GM18498 (cell line): Measurements from ENCODE around the gene CLIP1.
"Not testable (repeated sequence)": the region's sequence is repeated elsewhere in the genome, so short reads cannot be mapped to it uniquely, and the experiment has no call there.

Experiments
- ATAC-seq: cut with Tn5 transposase; IDR thresholded peaks from one replicate; pipeline ENCODE4 v1.9.1; 2021; ENCODE audit warnings: mild to moderate bottlenecking, moderate library complexity; ENCODE audit not compliant: unreplicated experiment

CLIP1 gene

DNA sequence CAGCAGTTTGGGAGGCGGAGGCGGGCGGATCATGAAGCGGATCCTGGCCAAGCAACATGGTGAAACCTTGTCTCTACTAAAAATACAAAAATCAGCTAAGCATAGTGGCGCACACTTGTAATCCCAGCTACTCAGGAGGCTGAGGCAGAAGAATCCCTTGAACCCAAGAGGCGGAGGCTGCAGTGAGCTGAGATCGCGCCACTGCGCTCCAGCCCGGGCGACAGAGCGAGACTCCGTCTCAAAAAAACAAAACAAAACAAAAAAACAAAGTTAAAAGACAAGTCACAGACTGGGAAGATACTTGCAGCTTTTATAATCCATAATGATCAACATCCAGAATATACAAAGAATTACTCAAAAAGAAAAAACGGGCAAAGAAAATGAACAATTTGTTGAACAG is 161.7 kb downstream of the CLIP1 start:
- ATAC-seq: not testable (repeated sequence)

DNA sequence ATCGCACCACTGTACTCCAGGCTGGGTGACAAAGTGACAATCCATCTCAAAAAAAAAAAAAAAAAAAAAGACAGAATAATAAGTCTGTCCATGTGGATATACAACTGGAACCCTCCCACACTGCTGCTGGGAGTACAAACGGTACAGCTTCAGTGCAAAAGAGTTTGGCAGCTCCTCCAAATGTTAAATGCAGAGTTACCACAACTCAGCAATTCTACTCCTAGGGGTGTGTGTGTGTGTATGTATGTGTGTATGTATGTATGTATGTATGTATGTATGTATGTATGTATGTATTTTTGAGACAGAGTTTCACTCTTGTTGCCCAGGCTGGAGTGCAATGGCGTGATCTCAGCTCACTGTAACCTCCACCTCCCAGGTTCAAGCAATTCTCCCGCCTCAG is 163.5 kb downstream of the CLIP1 start:
- not testable (repeated sequence) for ATAC-seq

DNA sequence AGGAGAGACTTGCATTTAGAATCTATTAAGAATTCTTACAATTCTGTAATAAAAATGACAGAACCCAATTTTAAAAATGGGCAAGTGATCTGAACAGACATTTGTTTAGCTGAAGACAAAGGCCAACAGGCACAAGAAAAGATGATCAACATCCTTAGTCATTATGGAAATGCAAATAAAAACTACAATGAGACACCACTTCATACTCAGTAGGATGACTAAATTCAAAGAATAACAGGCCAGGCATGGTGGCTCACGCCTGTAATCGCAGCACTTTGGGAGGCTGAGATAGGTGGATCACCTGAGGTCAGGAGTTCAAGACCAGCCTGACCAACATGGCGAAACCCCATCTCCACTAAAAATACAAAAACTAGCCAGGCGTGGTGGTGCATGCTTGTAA is 164.0 kb downstream of the CLIP1 start:
- ATAC-seq: not testable (repeated sequence)

DNA sequence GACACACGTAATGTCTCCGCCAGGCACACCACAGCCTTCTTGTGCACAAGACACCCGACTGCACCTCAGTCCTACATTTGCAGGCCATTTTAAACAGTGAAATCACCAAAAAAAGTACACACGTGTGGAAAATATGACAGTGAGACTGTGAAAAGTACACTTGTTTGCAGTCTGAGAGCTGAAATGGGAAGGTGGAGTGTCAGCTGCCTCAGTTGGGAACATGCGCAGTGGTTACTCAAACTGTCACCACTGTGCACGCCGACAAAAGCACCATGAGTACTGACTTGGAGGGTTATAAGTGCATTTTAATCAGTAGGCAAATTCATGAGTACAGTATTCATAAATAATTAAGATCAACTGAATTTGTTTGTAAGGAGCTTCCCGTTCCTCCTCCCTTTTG is 171.9 kb downstream of the CLIP1 start:
- no peak for ATAC-seq

DNA sequence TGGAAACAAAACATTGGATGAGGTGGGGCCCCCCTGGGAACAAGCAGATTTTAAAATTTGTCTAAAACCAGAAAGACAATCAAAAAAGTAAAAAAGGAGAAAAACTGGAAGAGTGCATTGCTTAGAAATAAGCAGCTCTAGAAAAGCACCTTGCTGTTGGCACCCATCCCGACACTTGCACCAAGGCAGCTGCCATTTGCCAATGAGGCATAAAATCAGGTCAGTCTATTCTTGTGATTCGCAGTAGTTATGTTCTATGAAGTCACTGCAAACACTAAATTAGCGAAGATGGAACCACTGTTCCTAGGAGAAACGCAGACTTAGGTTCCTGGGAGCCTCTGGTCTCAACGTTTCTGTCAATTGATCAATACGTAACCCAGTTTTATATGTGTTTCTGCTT is 172.4 kb downstream of the CLIP1 start:
- no peak for ATAC-seq

DNA sequence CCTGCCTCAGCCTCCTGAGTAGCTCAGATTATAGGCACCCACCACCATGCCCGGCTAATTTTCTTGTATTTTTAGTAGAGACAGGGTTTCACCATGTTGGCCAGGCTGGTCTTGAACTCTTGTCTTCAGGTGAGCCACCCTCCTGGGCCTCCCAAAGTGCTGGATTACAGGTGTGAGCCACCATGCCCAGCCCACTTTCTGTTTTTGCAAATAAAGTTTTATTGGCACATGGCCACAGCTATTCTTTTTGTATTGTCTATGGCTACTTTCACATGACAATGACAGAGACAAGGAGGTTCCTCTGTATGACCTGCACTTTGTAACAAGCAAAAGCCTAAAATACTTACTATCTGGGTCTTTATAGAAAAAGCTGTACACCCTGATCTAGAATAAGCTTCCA is 176.9 kb downstream of the CLIP1 start:
- no peak for ATAC-seq

DNA sequence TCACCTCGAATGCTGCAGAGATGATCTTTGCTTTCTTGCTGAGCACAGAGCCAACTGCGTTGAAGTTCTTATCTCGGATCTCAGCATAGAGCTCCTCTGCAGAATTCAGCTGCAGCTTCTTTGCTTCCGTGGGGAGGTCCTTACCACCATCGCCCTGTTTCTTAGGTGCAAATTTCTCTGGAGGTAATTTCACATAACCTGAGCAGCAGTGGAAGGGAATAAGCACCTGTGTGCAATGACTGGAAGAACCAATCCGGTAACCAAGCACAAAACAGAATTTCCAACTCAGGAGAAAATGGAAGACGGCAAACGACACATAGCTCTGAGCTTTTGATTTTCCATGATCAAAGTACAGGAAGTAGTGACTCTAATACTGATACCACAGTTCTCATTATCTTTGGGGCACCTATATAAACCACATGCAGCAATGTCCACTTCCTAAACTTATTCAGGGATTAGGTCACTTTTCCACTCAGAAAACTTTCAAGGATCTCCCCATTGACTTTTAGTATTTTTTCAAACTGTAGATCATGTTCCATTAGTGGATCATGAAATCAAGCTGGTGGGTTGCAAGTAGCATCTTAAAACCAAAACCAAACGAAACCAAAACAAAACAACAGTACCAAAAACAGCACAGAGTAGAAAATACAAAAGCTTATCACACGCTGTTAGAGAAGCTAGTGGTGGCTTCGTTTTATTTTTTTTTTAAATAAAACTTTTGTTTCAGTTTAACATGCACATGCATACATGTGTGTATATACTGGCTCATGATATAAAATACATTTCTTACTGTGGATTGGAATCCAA is 177.7 kb downstream of the CLIP1 start:
- no peak for ATAC-seq

DNA sequence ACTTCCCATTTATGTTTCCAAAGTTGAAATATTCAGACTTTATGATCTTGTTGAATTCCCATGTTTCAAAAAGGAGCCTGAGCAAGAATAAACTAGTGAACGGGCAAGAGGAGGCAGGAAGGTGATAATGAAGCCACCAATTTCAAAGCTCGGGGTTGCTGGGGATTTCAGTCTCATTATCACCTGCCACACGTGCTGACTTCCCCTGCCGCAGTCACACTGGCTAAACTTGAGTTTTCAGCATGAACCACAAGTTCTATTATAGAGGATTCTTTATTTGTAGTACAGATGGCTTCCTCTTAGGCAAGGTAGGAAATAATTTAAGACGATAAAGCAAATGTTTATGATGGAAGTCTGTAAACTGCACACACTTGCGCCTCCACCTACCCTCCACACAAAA is 178.5 kb downstream of the CLIP1 start:
- no peak for ATAC-seq

DNA sequence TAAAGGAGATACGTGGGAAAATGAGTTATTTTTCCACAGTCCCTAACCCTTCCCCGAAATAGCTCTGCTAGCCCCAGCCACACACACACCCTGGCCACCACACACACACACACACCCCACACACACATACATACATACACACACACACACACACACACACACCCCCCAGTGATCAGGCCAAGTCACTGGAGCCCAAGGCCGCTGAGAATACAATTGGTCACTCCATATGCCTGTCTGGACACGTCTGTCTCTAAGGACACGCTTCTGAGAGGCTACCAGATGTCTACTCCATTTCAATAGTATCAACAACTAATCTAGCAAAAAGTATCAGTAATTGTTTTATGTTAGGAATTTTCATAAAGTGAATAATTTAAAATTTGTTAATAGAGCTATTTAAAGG is 183.6 kb downstream of the CLIP1 start:
- no peak for ATAC-seq

DNA sequence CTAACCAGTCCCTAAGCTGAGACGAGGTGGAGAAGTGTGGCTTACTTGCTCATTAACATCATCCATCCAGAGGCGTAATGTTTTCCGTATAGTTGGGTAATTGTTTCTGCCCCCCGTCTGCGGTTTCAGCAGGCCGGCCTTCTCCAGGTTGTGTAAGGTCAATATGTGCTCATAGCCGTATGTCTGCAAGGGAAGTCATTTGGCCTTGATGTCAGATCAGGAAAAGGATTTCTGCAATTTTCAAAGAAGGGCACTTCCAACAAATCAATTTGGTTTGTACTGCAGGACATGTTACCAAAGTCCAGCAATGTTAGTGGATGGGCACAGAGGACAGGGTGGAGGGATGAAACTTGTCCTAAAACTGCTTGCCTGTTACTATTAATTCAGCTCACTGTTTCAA is 186.7 kb downstream of the CLIP1 start:
- no peak for ATAC-seq

DNA sequence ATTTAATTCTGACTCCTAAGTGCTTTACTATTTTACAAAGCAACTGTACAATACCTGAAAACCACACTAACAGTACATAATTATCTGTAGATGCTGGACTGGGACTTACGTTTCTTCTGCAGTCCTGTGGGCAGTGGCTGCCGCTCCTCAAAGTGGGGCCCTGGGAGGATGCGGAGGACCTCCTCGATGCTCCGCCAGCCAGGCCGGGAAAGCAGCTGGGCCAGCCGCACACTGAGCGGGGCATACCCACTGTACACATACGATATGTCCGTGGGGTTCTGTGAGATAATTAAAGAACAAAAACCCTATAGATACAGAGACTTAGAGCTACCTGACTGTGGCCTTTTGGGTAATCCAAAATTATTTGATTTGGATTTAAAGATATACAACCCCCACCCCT is 189.8 kb downstream of the CLIP1 start:
- no peak for ATAC-seq

DNA sequence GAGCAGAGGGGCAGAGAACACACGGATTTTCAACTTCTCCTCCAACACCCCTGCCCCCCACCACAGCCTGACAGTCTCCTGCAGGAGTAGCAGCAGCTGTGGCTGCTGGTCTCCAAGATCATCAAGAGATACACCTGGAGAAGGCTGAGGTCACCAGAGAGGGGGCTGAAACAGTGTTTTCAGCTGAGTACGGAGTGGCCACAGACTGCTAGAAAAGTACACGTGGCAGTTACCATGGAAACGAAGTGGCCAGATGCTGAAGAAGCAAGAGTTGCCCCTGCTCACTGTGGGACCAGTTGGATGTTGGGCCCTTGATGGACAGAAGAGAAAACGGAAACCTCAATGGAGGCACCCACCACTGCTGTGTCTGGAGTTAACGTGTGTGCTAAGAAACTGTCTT is 191.7 kb downstream of the CLIP1 start:
- no peak for ATAC-seq

DNA sequence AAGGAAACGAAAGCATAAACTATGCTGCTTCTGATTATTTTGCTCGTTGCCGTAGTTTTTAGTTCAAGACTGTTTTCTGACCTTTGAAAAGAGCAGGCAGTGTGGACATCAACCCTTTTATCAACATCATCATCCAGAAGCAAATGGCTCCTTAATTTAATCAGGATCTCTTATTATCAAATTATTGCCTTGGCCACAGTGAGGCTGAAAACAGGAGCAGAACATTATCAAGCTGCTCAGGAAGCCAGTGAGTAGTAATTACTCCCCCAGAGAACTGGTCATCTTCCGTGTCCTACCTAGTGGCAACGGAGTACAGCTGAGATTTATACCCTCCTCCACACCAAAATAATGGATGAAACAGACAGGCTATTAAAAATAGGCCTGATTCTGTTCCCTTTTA is 194.4 kb downstream of the CLIP1 start:
- ATAC-seq: no peak

DNA sequence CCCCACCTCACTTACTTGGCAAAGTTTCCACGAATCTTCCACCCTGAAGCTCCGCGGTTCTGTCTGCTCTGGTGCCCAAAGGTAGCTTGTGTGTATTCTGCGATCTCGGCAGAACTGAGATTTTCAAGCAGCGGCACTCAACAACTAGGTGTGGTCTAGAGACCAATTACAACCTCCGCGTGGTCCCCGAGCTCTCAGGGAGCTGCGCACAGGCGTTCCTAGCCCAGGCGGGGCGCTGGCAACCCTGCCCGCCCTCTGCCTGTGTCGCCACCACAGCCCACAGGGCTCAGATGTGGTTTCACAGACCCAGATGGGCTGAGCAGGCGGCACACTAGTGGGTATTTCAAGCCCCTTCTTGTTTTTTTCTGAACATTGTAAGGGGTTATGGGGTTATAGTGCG is 195.1 kb downstream of the CLIP1 start:
- ATAC-seq: no peak

DNA sequence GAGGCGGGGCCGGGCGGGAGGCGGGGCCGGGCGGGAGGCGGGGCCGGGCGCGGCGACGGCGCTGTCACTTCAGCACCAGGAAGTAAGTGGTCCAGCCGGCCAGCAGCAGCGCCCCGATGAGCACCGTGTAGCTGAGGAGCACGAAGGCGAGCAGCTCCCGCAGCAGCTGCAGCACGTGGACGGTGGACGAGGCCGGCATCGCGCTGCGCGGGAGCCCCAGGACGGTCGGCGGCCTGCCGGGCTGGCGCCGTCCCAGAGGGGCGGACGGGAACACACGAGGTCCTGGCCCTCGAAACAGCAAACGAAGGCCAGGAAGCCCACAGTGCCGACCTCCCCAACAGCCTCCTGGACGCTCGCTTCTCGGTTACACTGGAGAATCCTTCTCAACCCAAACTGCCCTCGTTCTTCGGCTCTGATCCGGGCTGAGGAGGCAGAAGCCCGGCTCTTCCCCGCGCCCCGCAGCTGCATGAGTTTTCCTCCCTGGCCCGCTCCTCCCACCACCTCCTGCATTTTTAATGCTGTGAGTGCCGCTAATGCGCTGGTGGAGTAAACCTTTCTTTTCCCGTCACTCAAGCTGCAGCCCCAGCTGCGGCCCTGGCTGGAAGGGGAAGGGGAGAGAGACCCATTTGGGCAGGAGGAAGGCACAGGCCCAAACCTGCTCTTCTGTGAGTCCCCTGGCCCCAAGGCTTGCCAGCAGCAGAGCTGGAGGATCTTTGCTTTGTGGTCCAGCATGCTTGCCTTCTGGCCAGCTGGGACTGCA is 195.9 kb downstream of the CLIP1 start:
- no peak for ATAC-seq

DNA sequence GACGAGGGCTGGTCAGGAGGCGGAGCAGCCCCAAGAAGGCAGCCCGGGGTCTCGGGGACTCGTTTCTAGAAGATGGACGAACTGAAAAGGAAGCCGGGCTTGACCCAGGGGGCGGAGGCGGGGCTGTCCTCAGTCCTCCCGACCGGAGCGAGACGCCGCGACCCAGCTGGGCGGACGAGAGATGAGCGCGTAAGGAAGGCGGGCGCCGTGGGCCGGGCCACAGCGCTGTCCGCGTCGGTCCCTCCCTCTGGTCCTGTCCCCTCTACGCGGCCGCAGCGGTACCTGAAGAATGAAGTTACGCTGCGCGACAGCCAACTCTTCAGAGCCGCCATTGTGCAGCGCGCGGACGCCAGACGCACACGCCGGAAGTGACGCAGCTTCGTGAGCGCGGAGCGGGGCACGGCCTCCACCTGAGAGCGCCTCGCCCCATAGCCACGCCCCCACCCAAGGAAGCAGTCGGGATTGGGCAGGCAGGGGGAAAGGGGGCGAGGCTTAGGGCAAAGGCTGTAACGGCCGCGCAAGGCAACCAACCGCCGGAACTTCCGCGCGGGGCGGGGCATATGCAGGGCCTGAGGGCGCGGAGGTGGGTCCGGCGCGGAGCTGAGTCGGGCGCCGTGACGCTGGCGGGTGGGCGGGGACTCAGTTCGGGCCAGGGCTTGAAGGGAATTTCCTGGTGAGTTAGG is 196.6 kb downstream of the CLIP1 start, which contains the start of gene DIABLO:
Gene DIABLO (minus strand): TSS at position 370 of the 683 bp plus-strand sequence. CDS start 38 bp downstream, at position 332.
- ATAC-seq: peak; percentile 90
